Measurements from ENCODE around the gene ZCCHC14.

ZCCHC14 gene

GRCh38 chr16:87360862-87361610 is 131.8 kb downstream of the ZCCHC14 start:
- no peak for DNase-seq (ENCODE audit: low spot score)

- no peak for DNase-seq (ENCODE audit: low spot score)
Observed at GRCh38 chr16:87359121-87359520, 133.7 kb downstream of the ZCCHC14 start.

GRCh38 chr16:87358696-87359095 is 134.1 kb downstream of the ZCCHC14 start:
- DNase-seq (ENCODE audit: low spot score) = no peak

DNA sequence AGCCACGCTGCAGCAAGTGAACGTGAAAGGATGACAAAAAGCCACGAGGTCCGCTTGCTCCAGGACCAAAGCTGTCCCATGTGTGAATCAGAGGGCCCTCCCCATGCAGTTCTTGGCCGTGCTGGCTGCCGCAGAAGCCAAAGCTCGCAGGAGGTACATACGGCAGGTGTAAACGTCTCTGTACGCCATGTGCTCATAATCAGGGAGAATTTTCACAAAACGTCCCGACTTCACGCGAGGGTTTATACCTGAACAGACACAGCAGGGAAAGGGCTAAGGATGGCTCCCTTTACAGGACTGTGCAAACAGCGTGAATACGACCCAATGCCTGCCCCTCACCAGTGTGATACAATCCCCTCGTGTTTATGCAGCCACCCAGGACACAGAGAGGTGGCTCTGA is 134.6 kb downstream of the ZCCHC14 start:
- no peak for DNase-seq (ENCODE audit: low spot score)

DNA sequence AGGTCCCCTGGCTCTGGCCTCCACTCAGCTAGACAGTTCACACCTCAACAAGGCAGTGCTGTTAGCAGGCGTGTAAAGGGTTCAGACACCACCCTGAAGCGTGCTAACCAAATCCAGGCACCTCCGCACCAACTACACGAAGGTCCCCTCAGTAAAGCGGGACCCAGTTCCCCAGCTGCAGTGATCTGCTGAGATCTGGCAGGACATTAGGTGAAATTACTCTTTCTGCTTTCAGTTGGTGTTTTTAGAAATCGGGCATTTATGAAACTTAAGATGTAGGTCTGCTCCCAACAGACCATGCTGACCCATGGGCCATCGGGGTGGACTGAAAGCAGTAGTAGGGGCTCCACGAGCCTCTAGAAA is 136.4 kb downstream of the ZCCHC14 start:
- DNase-seq (ENCODE audit: low spot score) = no peak

Data from D341Med (cell line).